PC-3 (cell line): ENCODE data around the gene HOXC9. TPM values are rescaled to one million over a fixed set of nuclear protein-coding genes. Genes with fewer than 3 reads are reported as not detected.

ENCODE experiments used
- ATAC-seq: fragments of 200-7000 bp; cut with Tn5 transposase; 2 replicates; pipeline ENCODE4 v1.9.1; 2020; ENCODE audit warnings: mild to moderate bottlenecking, moderate library complexity
- BruUV-seq: library from RNA; stranded (reverse); fragments of 400-500 nt; replicated peaks from 2 replicates; lab custom pipeline; 2021; lab: Mats Ljungman, UMichigan
- CTCF ChIA-PET: fragments of 300-600 bp; sonication (Branson Sonifier 250); formaldehyde crosslinking; loops from one replicate; lab custom pipeline; 2022; ENCODE audit warnings: antibody characterized with exemption; lab: Charles Lee
- POLR2A ChIA-PET: fragments of 300-600 bp; sonication (Branson Sonifier 250); formaldehyde crosslinking; loops from one replicate; lab custom pipeline; 2022; ENCODE audit warnings: antibody characterized with exemption; ENCODE audit not compliant: unreplicated experiment; lab: Charles Lee
- DNase-seq: peaks from one replicate; pipeline ENCODE4 v3.0.0-alpha.2; 2015
- H2AFZ ChIP-seq: fragments of 300-600 bp; sonication (generic); 2 replicates; pipeline ENCODE4 v1.6.0; 2016; ENCODE audit warnings: antibody characterized with exemption, low read length
- H3F3A ChIP-seq: fragments of 300-600 bp; sonication (generic); one replicate; pipeline ENCODE4 v1.6.0; 2017; ENCODE audit warnings: antibody characterized with exemption, low read length, control low read depth, mild to moderate bottlenecking; ENCODE audit not compliant: unreplicated experiment
- H3K27ac ChIP-seq: fragments of 300-600 bp; sonication (generic); 2 replicates; pipeline ENCODE4 v1.5.1; 2016; ENCODE audit warnings: mild to moderate bottlenecking, low read length
- H3K27me3 ChIP-seq: fragments of 300-600 bp; sonication (generic); 2 replicates; pipeline ENCODE4 v1.6.1; 2016; ENCODE audit warnings: low read length, mixed read lengths
- H3K36me3 ChIP-seq: fragments of 300-600 bp; sonication (generic); 2 replicates; pipeline ENCODE4 v1.6.1; 2016; ENCODE audit warnings: low read depth, mixed run types, low read length, mixed read lengths
- H3K4me1 ChIP-seq: fragments of 300-600 bp; sonication (generic); 2 replicates; pipeline ENCODE4 v1.5.1; 2016; ENCODE audit warnings: low read length; ENCODE audit not compliant: insufficient read depth
- H3K4me2 ChIP-seq: fragments of 300-600 bp; sonication (generic); 2 replicates; pipeline ENCODE4 v1.6.0; 2016; ENCODE audit warnings: low read length
- H3K4me3 ChIP-seq: fragments of 300-600 bp; sonication (generic); 2 replicates; pipeline ENCODE4 v1.5.1; 2016; ENCODE audit warnings: mild to moderate bottlenecking, low read length, mixed read lengths
- H3K79me2 ChIP-seq: fragments of 300-600 bp; sonication (generic); 2 replicates; pipeline ENCODE4 v1.6.1; 2017; ENCODE audit warnings: low read length, mixed read lengths
- H3K9ac ChIP-seq: fragments of 300-600 bp; sonication (generic); 2 replicates; pipeline ENCODE4 v1.6.0; 2016; ENCODE audit warnings: mild to moderate bottlenecking, low read length
- H3K9me2 ChIP-seq: fragments of 300-600 bp; sonication (generic); replicated peaks from 2 replicates; pipeline ENCODE4 v1.6.1; 2016; ENCODE audit warnings: mixed run types, low read length, mixed read lengths
- H3K9me3 ChIP-seq: fragments of 300-600 bp; sonication (generic); 2 replicates; pipeline ENCODE4 v1.6.1; 2016; ENCODE audit warnings: low read length, mixed read lengths
- H4K20me1 ChIP-seq: fragments of 300-600 bp; sonication (generic); 2 replicates; pipeline ENCODE4 v1.6.1; 2016; ENCODE audit warnings: low read length, mixed read lengths
- CTCF ChIP-seq: fragments of 300-600 bp; sonication (generic); conservative IDR thresholded peaks from 2 replicates; pipeline ENCODE4 v1.5.1; 2017; ENCODE audit warnings: antibody characterized with exemption, low read depth, mild to moderate bottlenecking, low read length
- EZH2 ChIP-seq: fragments of 300-600 bp; sonication (generic); IDR thresholded peaks from one replicate; pipeline ENCODE4 v1.6.1; 2017; ENCODE audit warnings: antibody characterized with exemption, mild to moderate bottlenecking, low read length; ENCODE audit not compliant: unreplicated experiment
- EZH2phosphoT487 ChIP-seq: fragments of 300-600 bp; sonication (generic); IDR thresholded peaks from 2 replicates; pipeline ENCODE4 v1.6.1; 2018; ENCODE audit warnings: mild to moderate bottlenecking, antibody characterized with exemption, low read length, borderline replicate concordance
- intact Hi-C: fragments of 100-400 bp; cut with micrococcal nuclease; formaldehyde crosslinking; loops from 2 replicates; pipeline ENCODE4 v1.9.0; 2023
- total RNA-seq: library from RNA; depleted of rRNA; stranded (reverse); fragments of >200 nt; gene quantifications from 2 replicates; pipeline ENCODE4 v1.2.3, GENCODE V29; 2014

Gene HOXC9
- total RNA-seq, 1 experiment from 2014 or later: 1.5 TPM

GRCh38 chr12:53980802-53981496, 19.0 kb upstream of the HOXC9 start:
- no TSS peak for BruUV-seq
- H3K79me2 ChIP-seq: no peaks in the 10 kb centered on the region
- no peaks in the 10 kb centered on the region for H3K27me3 ChIP-seq
- no peak for TF ChIP-seq EZH2phosphoT487
- no peak for TF ChIP-seq EZH2
- no peak for TF ChIP-seq CTCF
- no peak overlapping the region for H3K4me3 ChIP-seq
- H3F3A ChIP-seq: no peaks in the 10 kb centered on the region
- intact Hi-C loops: no loop called here
- DNase-seq: no peak
- no peak overlapping the region for H2AFZ ChIP-seq
- H4K20me1 ChIP-seq: no peaks in the 10 kb centered on the region
- no peak overlapping the region for H3K9ac ChIP-seq
- CTCF ChIA-PET: interaction anchor here (0.6 kb wide), 2 partner anchors 51 to 743 kb away, joined by 3 to 4 read pairs; no protein-coding TSS in a partner anchor
- no peak overlapping the region for H3K4me2 ChIP-seq
- POLR2A ChIA-PET: no interaction called here
- H3K27ac ChIP-seq: no peak overlapping the region
- no peaks in the 10 kb centered on the region for H3K9me3 ChIP-seq
- H3K9me2 ChIP-seq: no peaks in the 10 kb centered on the region
- no peak for ATAC-seq
- peaks cover 29% of the 10 kb centered on the region for H3K4me1 ChIP-seq
- H3K36me3 ChIP-seq: no peaks in the 10 kb centered on the region

GRCh38 chr12:53981634-53982565, 18.1 kb upstream of the HOXC9 start:
- Histone ChIP-seq H3K4me1 (peaks cover 34% of the 10 kb centered on the region), H3K4me3 (no peak overlapping the region), H2AFZ (no peak overlapping the region), H3K27ac (no peak overlapping the region), H3K9me2 (no peaks in the 10 kb centered on the region), H3F3A (no peaks in the 10 kb centered on the region), H4K20me1 (no peaks in the 10 kb centered on the region), H3K36me3 (no peaks in the 10 kb centered on the region), H3K4me2 (no peak overlapping the region), H3K79me2 (no peaks in the 10 kb centered on the region), H3K27me3 (no peaks in the 10 kb centered on the region), H3K9ac (no peak overlapping the region), H3K9me3 (no peaks in the 10 kb centered on the region)
- no peak for ATAC-seq
- TF ChIP-seq CTCF (no peak), EZH2phosphoT487 (no peak)
- no TSS peak for BruUV-seq
- intact Hi-C loops: no loop called here
- no peak for DNase-seq
- ChIA-PET CTCF (no interaction called here), POLR2A (no interaction called here)
